Measurements from ENCODE around the gene EFCAB11. TPM values are rescaled to one million over a fixed set of nuclear protein-coding genes. Genes with fewer than 3 reads are reported as not detected.

The EFCAB11 gene
- total RNA-seq, 1 experiment from 2014 or later, result 5.6 TPM

- DNase-seq (ENCODE audit: low spot score), result no peak
- in situ Hi-C loops (cut with HindIII; ENCODE audit: low sequenced_read_pairs), result no loop called here
These were observed 204.2 kb downstream of the EFCAB11 start for GRCh38 chr14:89750281-89750755.

- in situ Hi-C loops (cut with HindIII; ENCODE audit: low sequenced_read_pairs), result no loop called here
- no peak for DNase-seq (ENCODE audit: low spot score)
These were observed 206.5 kb downstream of the EFCAB11 start for GRCh38 chr14:89748004-89748403.

- in situ Hi-C loops (cut with HindIII; ENCODE audit: low sequenced_read_pairs), result no loop called here
- no peak for DNase-seq (ENCODE audit: low spot score)
These were observed 207.4 kb downstream of the EFCAB11 start for GRCh38 chr14:89747126-89747525.

DNA sequence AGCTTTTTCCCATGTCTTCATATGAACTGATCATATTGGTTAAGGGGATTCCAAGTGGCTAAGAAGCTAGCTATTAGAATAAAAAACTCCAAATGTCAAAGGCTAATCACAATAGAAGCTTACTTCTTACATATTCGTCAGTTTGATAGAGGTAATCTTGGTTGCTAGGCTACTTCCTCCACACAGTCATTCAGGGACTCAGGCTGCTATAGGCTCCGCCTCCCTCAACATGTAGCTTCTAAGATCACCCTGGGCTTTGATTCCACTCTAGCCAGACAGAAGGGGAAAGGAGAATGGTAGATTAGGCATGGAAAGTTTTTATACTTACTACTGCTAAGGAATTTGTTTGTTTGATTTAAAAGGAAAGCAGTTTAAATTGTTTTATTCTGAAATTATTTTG is 207.9 kb downstream of the EFCAB11 start:
- no peak for DNase-seq (ENCODE audit: low spot score)
- in situ Hi-C loops (cut with HindIII; ENCODE audit: low sequenced_read_pairs), result no loop called here

- no peak for DNase-seq (ENCODE audit: low spot score)
- in situ Hi-C loops (cut with HindIII; ENCODE audit: low sequenced_read_pairs), result no loop called here
These were observed 208.4 kb downstream of the EFCAB11 start for GRCh38 chr14:89746135-89746534.

Other genes starting within 250 kb of the EFCAB11 start
- 61.9 and 62.4 TPM in 2 replicates for gene TDP1, start 1.2 kb upstream of the EFCAB11 start, total RNA-seq (2014; rRNA removed; shearing (Covaris generic))
- gene KCNK13, start 107.3 kb upstream of the EFCAB11 start, total RNA-seq (2014; rRNA removed; shearing (Covaris generic)), result not detected in 2 replicates